ENCODE measurements around the gene NARS2.

The NARS2 gene

DNA sequence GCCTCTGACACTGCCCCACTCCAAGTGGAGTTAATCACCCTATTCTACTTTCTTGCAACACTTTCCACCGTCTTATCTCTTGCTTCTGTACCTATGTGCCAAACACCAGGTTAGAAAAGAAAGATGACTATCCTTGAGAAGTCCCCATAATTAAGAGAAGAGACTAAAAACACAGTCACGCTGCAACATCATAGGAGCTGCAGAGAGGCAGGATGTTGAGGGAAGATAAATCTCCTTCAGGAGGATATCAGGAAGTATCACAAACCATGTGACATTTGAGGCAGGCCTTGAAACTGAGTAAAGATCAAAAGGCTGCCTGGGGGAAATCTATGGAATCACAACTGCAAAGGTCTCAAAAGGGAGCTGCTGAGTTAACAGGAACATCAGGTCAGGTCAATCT lies 181.8 kb downstream of the NARS2 start:
- Histone ChIP-seq H3K4me3 (ENCODE audit: low read depth, low read length) (no peak overlapping the region), H3K4me1 (no peaks in the 10 kb centered on the region; the same call in 1 of the 2 replicates), H3K36me3 (no peaks in the 10 kb centered on the region; the same call in 1 of the 2 replicates), H3K27me3 (no peaks in the 10 kb centered on the region), H3K9me3 (no peaks in the 10 kb centered on the region)
- TF ChIP-seq, protein P1, sequence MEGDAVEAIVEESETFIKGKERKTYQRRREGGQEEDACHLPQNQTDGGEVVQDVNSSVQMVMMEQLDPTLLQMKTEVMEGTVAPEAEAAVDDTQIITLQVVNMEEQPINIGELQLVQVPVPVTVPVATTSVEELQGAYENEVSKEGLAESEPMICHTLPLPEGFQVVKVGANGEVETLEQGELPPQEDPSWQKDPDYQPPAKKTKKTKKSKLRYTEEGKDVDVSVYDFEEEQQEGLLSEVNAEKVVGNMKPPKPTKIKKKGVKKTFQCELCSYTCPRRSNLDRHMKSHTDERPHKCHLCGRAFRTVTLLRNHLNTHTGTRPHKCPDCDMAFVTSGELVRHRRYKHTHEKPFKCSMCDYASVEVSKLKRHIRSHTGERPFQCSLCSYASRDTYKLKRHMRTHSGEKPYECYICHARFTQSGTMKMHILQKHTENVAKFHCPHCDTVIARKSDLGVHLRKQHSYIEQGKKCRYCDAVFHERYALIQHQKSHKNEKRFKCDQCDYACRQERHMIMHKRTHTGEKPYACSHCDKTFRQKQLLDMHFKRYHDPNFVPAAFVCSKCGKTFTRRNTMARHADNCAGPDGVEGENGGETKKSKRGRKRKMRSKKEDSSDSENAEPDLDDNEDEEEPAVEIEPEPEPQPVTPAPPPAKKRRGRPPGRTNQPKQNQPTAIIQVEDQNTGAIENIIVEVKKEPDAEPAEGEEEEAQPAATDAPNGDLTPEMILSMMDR (IDR thresholded peaks at IDR 0.05; ENCODE audit: low read depth, low read length), result no peak
- DNase-seq, result no peak

DNA sequence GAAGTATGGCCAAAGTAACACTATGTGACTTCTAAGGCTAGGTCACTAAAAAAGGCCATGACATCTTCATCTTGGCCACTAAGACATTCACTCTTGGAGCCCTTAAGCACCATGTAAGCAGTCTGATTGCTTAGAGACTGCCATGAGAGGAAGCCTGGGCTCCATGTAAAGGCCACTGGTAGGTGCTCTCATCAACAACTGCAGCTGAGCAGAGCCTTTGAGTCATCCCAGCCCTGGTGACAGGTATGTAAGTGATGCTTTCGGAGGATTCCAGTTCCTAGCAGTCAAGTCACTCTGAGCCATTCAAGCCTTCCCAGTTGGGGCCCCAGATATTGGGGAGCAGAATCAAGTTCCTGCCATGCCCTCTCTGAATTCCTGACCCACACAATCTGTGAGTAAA lies 183.2 kb downstream of the NARS2 start:
- no peaks in the 10 kb centered on the region for H3K9me3 ChIP-seq
- H3K27me3 ChIP-seq, result no peaks in the 10 kb centered on the region
- TF ChIP-seq, protein P1 (IDR thresholded peaks at IDR 0.05; ENCODE audit: low read depth, low read length), result no peak
- DNase-seq, result no peak
- H3K4me3 ChIP-seq (ENCODE audit: low read depth, low read length), result no peak overlapping the region
- no peaks in the 10 kb centered on the region; the same call in 1 of the 2 replicates for H3K4me1 ChIP-seq
- H3K36me3 ChIP-seq, result no peaks in the 10 kb centered on the region

DNA sequence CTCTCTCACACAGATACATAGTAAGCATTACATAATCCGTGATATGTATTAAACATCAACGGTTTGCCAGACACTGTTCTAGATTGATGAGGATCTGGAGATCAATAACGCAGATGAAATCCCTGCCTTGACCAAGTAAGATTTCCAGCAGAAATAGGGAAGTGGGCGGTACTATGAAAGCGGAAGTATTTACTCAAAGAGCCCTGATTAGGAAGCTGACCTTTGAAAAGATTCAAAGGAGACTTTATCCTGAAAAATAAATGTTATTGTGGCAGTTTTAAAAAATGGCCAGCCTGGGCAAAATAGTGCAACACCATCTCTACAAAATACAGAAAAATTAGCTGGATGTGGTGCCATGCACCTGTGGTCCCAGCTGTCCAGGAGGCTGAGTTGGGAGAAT lies 183.9 kb downstream of the NARS2 start:
- Histone ChIP-seq H3K27me3 (no peaks in the 10 kb centered on the region), H3K4me1 (no peaks in the 10 kb centered on the region; the same call in 1 of the 2 replicates), H3K36me3 (no peaks in the 10 kb centered on the region), H3K9me3 (no peaks in the 10 kb centered on the region; the same call in 1 of the 2 replicates), H3K4me3 (ENCODE audit: low read depth, low read length) (no peak overlapping the region)
- TF ChIP-seq, protein P1 (IDR thresholded peaks at IDR 0.05; ENCODE audit: low read depth, low read length), result no peak
- no peak for DNase-seq

DNA sequence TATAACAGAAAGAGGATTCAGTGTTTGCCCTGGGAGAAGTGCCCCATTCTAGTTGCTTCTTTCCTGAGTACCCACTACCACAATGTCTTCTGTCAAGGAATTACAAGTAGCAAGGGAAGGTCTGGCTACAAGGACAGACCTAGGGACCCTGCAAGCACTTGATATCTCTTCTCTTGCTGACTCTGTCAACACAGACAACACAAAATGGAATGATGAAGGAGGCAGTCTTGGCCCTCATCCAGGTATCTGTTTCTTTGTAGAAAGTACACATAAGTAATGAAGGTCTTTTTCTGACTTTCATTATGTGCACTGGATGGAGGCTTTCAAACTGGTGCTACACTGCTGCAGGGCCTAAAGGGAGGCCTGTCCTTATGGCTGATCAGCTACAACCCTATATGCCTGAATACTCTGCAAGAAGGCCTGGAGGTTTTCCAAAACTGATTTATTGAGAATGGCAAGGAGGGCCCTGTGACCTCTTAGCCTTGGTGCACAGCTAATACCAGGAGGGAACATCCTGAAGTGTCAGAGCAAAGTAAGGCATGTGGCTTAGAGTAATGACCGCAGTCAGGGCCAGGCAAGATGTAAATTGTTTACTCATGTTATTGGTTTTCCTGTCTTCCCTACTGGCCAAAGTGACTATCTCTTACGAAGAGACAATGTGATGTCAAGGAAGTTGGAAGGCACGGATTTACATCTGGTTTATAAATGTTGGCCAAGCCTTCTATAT lies 188.3 kb downstream of the NARS2 start:
- TF ChIP-seq, protein P1 (IDR thresholded peaks at IDR 0.05; ENCODE audit: low read depth, low read length), result no peak
- no peak for DNase-seq
- no peaks in the 10 kb centered on the region for H3K27me3 ChIP-seq
- no peaks in the 10 kb centered on the region; the same call in 1 of the 2 replicates for H3K36me3 ChIP-seq
- no peaks in the 10 kb centered on the region for H3K4me1 ChIP-seq
- H3K9me3 ChIP-seq, result no peaks in the 10 kb centered on the region; the same call in none of the 2 replicates
- no peak overlapping the region for H3K4me3 ChIP-seq (ENCODE audit: low read depth, low read length)

Measured in BE2C (cell line).